ENCODE measurements around the gene INO80E. TPM values are rescaled to one million over a fixed set of nuclear protein-coding genes. Genes with fewer than 3 reads are reported as not detected.

The INO80E gene
- total and polyA plus RNA-seq, 8 donors: 3.5 to 319 (median 52.3) TPM

DNA sequence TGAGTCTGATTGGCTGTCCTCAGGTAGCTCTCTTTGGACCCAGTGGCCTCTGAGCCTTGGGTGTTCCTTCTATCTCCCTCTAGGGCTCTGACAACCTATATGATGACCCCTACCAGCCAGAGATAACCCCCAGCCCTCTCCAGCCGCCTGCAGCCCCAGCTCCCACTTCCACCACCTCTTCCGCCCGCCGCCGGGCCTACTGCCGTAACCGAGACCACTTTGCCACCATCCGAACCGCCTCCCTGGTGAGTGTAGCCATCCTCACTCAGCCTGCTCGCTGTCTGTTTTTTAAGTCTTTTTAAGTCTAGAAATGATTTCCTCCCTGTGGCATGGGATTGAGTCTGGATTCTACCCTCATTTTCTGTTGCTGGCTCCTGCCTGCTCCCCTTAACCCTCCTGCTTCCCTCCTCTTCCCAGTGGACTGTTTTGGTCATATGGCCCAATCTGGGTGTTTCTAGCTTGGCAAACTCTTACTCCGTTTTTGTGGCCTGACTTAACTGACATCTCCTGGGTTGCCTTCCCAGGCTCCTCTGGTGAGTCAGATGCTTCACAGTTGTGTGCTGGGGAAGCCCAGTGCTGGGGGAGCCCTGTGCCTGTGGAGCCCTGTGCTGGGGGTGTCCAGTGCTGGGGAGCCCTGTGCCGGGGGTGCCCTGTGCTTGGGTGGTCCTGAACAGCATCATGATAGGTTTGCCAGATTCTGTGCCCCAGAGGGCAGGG, 12.5 kb upstream of the INO80E start:
- H3K4me3 ChIP-seq: no peak overlapping the region
- H3K9me3 ChIP-seq: no peaks in the 10 kb centered on the region
- H3K27ac ChIP-seq: no peak overlapping the region
- H3K4me1 ChIP-seq: peaks cover 0 to 11% (median 0%) of the 10 kb centered on the region in 4 donors
- WGBS, 5 donors: 80 to 94% (median 86%) methylated on average over 12 of the region's 12 CpGs
- H3K36me3 ChIP-seq: peaks cover 96 to 100% (median 100%) of the 10 kb centered on the region in 4 donors
- intact Hi-C loops (cut with DNase I; ENCODE audit: low total_unique reads): no loop called here
- TF ChIP-seq POLR2AphosphoS5 (IDR thresholded peaks at IDR 0.05) (no peak), POLR2A (IDR thresholded peaks at IDR 0.05) (no peak), EP300 (IDR thresholded peaks at IDR 0.05) (no peak)
- TF ChIP-seq, protein P1, sequence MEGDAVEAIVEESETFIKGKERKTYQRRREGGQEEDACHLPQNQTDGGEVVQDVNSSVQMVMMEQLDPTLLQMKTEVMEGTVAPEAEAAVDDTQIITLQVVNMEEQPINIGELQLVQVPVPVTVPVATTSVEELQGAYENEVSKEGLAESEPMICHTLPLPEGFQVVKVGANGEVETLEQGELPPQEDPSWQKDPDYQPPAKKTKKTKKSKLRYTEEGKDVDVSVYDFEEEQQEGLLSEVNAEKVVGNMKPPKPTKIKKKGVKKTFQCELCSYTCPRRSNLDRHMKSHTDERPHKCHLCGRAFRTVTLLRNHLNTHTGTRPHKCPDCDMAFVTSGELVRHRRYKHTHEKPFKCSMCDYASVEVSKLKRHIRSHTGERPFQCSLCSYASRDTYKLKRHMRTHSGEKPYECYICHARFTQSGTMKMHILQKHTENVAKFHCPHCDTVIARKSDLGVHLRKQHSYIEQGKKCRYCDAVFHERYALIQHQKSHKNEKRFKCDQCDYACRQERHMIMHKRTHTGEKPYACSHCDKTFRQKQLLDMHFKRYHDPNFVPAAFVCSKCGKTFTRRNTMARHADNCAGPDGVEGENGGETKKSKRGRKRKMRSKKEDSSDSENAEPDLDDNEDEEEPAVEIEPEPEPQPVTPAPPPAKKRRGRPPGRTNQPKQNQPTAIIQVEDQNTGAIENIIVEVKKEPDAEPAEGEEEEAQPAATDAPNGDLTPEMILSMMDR (IDR thresholded peaks at IDR 0.05): no peak
- no peak for DNase-seq
- H3K27me3 ChIP-seq: no peaks in the 10 kb centered on the region

DNA sequence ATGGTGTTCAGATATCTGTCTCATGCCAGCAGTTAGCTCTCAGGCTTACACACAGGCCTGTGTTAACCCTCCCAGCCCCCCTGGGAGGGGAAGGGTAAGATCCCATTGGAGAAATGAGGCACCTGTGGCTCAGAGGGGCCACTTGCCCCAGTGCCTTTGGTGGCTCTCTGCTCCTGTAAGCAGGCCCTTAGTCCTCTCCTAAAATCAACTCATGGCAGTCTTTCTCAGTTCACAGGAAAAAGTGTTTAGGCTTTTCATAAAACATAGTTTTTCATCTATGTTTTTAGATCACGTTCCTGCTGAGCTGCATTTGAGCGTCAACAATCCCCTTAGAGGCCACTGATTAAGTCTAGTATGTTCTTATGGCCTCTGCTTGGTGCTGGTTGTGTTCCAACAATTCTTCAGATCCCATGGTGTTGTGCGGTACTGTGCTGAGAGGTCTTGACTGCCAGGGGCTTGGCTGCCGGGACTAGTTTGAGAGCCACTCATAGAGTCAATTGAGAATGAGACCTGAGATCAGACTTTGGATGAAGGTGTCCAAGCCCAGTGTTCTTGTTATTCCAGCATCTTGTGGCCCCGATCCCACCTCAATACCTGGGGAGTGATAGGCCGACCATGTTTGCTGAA, 11.8 kb upstream of the INO80E start:
- no peak overlapping the region for H3K27ac ChIP-seq
- H3K9me3 ChIP-seq: no peaks in the 10 kb centered on the region
- no peak for DNase-seq
- peaks cover 91 to 100% (median 100%) of the 10 kb centered on the region in 4 donors for H3K36me3 ChIP-seq
- H3K27me3 ChIP-seq: no peaks in the 10 kb centered on the region
- 74 to 87% (median 84%) methylated on average over 6 of the region's 6 CpGs for WGBS, 5 donors
- peaks cover 0 to 12% (median 0%) of the 10 kb centered on the region in 4 donors for H3K4me1 ChIP-seq
- no peak overlapping the region for H3K4me3 ChIP-seq
- TF ChIP-seq, protein P1 (IDR thresholded peaks at IDR 0.05): no peak
- TF ChIP-seq EP300 (IDR thresholded peaks at IDR 0.05) (no peak), POLR2A (IDR thresholded peaks at IDR 0.05) (no peak)
- intact Hi-C loops (cut with DNase I; ENCODE audit: low total_unique reads): no loop called here

DNA sequence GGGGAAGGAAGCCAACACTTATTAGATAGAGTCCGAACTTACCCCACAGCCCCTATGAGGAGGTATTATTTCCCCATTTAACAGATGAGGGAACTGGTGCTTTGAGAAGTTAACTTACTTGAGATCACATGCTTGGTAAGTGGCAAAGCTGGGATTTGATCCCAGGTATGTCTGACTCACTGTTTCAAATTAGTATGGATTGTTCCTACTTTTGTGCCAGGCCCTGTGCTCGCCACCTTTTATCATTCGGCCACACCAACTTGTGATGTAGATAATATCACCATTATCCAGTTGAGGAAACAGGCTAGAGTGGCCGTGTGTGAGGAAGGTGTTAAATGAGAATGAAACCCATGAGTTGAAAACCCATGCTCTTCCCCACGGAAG, 11.3 kb upstream of the INO80E start:
- no peak overlapping the region for H3K27ac ChIP-seq
- WGBS, 5 donors: 87 to 93% (median 91%) methylated on average over 5 of the region's 5 CpGs
- H3K36me3 ChIP-seq: peaks cover 89 to 100% (median 100%) of the 10 kb centered on the region in 4 donors
- intact Hi-C loops (cut with DNase I; ENCODE audit: low total_unique reads): no loop called here
- no peak for TF ChIP-seq EP300 (IDR thresholded peaks at IDR 0.05)
- TF ChIP-seq POLR2AphosphoS5 (IDR thresholded peaks at IDR 0.05): no peak
- TF ChIP-seq, protein P1 (IDR thresholded peaks at IDR 0.05): no peak
- no peak for TF ChIP-seq POLR2A (IDR thresholded peaks at IDR 0.05)
- peaks cover 0 to 16% (median 0%) of the 10 kb centered on the region in 4 donors for H3K4me1 ChIP-seq
- H3K9me3 ChIP-seq: no peaks in the 10 kb centered on the region
- DNase-seq: no peak
- H3K4me3 ChIP-seq: no peak overlapping the region
- no peaks in the 10 kb centered on the region for H3K27me3 ChIP-seq

DNA sequence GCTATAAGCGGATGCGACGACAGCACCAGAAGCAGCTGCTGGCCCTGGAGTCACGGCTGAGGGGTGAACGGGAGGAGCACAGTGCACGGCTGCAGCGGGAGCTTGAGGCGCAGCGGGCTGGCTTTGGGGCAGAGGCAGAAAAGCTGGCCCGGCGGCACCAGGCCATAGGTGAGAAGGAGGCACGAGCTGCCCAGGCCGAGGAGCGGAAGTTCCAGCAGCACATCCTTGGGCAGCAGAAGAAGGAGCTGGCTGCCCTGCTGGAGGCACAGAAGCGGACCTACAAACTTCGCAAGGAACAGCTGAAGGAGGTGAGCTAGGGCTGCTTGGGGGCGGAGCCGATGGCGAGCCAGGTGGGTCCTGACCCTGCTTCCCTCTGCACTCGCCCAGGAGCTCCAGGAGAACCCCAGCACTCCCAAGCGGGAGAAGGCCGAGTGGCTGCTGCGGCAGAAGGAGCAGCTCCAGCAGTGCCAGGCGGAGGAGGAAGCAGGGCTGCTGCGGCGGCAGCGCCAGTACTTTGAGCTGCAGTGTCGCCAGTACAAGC, 10.7 kb upstream of the INO80E start:
- no peaks in the 10 kb centered on the region for H3K27me3 ChIP-seq
- intact Hi-C loops (cut with DNase I; ENCODE audit: low total_unique reads): no loop called here
- no peak overlapping the region for H3K4me3 ChIP-seq
- H3K27ac ChIP-seq: no peak overlapping the region
- WGBS, 5 donors: 93 to 96% (median 94%) methylated on average over 28 of the region's 28 CpGs
- TF ChIP-seq, protein P1 (IDR thresholded peaks at IDR 0.05): no peak
- no peak for TF ChIP-seq POLR2A (IDR thresholded peaks at IDR 0.05)
- TF ChIP-seq POLR2AphosphoS5 (IDR thresholded peaks at IDR 0.05): no peak
- TF ChIP-seq EP300 (IDR thresholded peaks at IDR 0.05): no peak
- peaks cover 0 to 11% (median 0%) of the 10 kb centered on the region in 4 donors for H3K4me1 ChIP-seq
- DNase-seq: no peak
- H3K36me3 ChIP-seq: peaks cover 86 to 100% (median 100%) of the 10 kb centered on the region in 4 donors
- H3K9me3 ChIP-seq: no peaks in the 10 kb centered on the region

Data from stomach (tissue), 9 donors.